ENCODE results near the gene SLC39A11. TPM values are rescaled to one million over a fixed set of nuclear protein-coding genes. Genes with fewer than 3 reads are reported as not detected.

SLC39A11 gene
- total and polyA plus RNA-seq, 2 of the 13 experiments (the other 11 are each of a cell fraction or from before 2014, with no cell fraction given) = 17.2 to 31.5 TPM

- TF ChIP-seq ZNF672 (CRISPR knock-in tag; IDR thresholded peaks at IDR 0.05) = no peak
- no peak for TF ChIP-seq ZSCAN12 (CRISPR knock-in tag; IDR thresholded peaks at IDR 0.05)
- no peak for TF ChIP-seq ELF4 (CRISPR knock-in tag; IDR thresholded peaks at IDR 0.05; ENCODE audit: borderline replicate concordance)
- peak; percentile 24; the same call in 1 of the 2 replicates for TF ChIP-seq ATF7 (IDR thresholded peaks at IDR 0.05)
- 0 out of 2 replicates have a peak, but pooled peaks have one; percentile 16 for TF ChIP-seq ATF7 (CRISPR knock-in tag; IDR thresholded peaks at IDR 0.05)
- peak; percentile 56; the same call in 1 of the 2 replicates for TF ChIP-seq ZGPAT (CRISPR knock-in tag; IDR thresholded peaks at IDR 0.05)
- no peak for TF ChIP-seq TSC22D2 (CRISPR knock-in tag; IDR thresholded peaks at IDR 0.05; ENCODE audit: borderline replicate concordance)
- TF ChIP-seq PLRG1 (conservative IDR thresholded peaks at IDR 0.05) = no peak
- TF ChIP-seq ZNF800 (CRISPR knock-in tag; IDR thresholded peaks at IDR 0.05) = no peak
- peak; percentile 42; the same call in 1 of the 2 replicates for TF ChIP-seq HMG20B (CRISPR knock-in tag; conservative IDR thresholded peaks at IDR 0.05)
- TF ChIP-seq ZNF354B (CRISPR knock-in tag; IDR thresholded peaks at IDR 0.05) = no peak
- peak; percentile 22; the same call in 1 of the 2 replicates for TF ChIP-seq CREB1 (IDR thresholded peaks at IDR 0.05)
- peak; percentile 64 for TF ChIP-seq CREB1 (CRISPR knock-in tag; IDR thresholded peaks at IDR 0.05)
- no peak for TF ChIP-seq ZNF784 (CRISPR knock-in tag; IDR thresholded peaks at IDR 0.05; ENCODE audit: borderline replicate concordance)
- TF ChIP-seq ZBTB33 (CRISPR knock-in tag; IDR thresholded peaks at IDR 0.05) = peak; percentile 52
- no peak for TF ChIP-seq JUNB (CRISPR knock-in tag; IDR thresholded peaks at IDR 0.05; ENCODE audit: borderline replicate concordance)
- TF ChIP-seq CREB3 (CRISPR knock-in tag; IDR thresholded peaks at IDR 0.05) = no peak
- no peak for TF ChIP-seq ZNF225 (CRISPR knock-in tag; IDR thresholded peaks at IDR 0.05)
- no peak for TF ChIP-seq NR2F1 (CRISPR knock-in tag; IDR thresholded peaks at IDR 0.05)
- 0 out of 2 replicates have a peak, but pooled peaks have one; percentile 17 for TF ChIP-seq PITX1 (CRISPR knock-in tag; IDR thresholded peaks at IDR 0.05)
- TF ChIP-seq ZNF766 (CRISPR knock-in tag; IDR thresholded peaks at IDR 0.05; ENCODE audit: borderline replicate concordance) = no peak
- TF ChIP-seq ZNF205 (CRISPR knock-in tag; IDR thresholded peaks at IDR 0.05) = peak; percentile 35; the same call in 1 of the 2 replicates
Measured at GRCh38 chr17:72788950-72789585, 303.4 kb downstream of the SLC39A11 start (continued).

All from HepG2 (cell line).